ENCODE data around the gene CHD1.

The CHD1 gene

DNA sequence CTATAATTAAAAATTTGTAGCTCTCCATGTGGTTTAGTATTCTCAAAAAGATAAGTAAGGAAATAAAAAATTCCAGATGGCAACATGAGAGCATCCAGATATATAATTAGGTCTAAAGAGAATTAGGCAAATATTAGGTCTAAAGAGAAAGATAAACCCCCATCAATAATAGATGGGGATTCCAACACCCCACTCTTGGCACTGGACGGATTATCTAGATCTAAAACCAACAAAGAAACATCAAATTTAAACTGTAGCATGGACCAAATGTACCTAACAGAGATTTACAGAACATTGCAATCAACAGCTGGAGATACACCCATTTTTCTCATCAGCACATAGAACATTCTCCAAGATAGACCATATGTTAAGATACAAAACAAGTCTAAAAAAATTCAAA, 123.7 kb downstream of the CHD1 start:
- DNase-seq (ENCODE audit: low spot score) = no peak

DNA sequence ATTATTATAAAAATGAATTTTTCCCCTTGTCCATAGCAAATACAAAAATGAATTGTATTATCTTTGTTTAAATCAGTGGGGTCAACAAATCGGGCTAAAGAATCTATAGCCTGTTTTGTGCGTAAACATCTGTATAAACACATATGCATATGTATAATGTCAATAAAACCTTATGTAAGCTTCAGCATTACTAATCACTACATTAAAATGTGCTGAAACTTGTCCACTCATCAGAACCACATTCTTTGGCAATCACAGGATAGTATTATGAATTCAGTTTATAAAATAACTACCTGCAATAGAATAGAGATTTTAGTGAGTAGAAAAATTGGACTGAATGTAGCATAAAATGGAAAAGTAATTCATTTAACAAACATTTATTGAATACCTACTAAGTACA, 124.7 kb downstream of the CHD1 start:
- no peak for DNase-seq (ENCODE audit: low spot score)

Measured in kidney capillary endothelial cell (primary cell).